RWPE2 (cell line): ENCODE results near the gene USP16.

ENCODE experiments used
- ATAC-seq: fragments of 200-7000 bp; cut with Tn5 transposase; 3 replicates; pipeline ENCODE4 v1.9.1; 2021; ENCODE audit warnings: low read depth
- DNase-seq: peaks from one replicate; pipeline ENCODE4 v3.0.0-alpha.2; 2020; ENCODE audit warnings: low spot score
- H3K27ac ChIP-seq: fragments of 450-650 bp; 2 replicates; pipeline ENCODE4 v1.5.1; 2017; ENCODE audit warnings: mild to moderate bottlenecking; ENCODE audit not compliant: poor library complexity, severe bottlenecking
- H3K27me3 ChIP-seq: fragments of 250-450 bp; sonication (Bioruptor Pico); 2 replicates; pipeline ENCODE4 v1.5.1; 2021; ENCODE audit warnings: mild to moderate bottlenecking, moderate library complexity; ENCODE audit not compliant: insufficient read depth, poor library complexity, severe bottlenecking
- H3K36me3 ChIP-seq: fragments of 250-450 bp; sonication (Bioruptor Pico); 2 replicates; pipeline ENCODE4 v1.5.1; 2020; ENCODE audit warnings: low read depth, mild to moderate bottlenecking, moderate library complexity
- H3K4me1 ChIP-seq: fragments of 250-450 bp; sonication (Bioruptor Pico); 2 replicates; pipeline ENCODE4 v1.5.1; 2021; ENCODE audit warnings: mild to moderate bottlenecking, moderate library complexity; ENCODE audit not compliant: insufficient read depth, poor library complexity, severe bottlenecking
- H3K4me3 ChIP-seq: fragments of 250-450 bp; sonication (Bioruptor Pico); 2 replicates; pipeline ENCODE4 v1.5.1; 2021; ENCODE audit warnings: mild to moderate bottlenecking, moderate library complexity; ENCODE audit not compliant: severe bottlenecking
- H3K9me3 ChIP-seq: fragments of 250-450 bp; sonication (Bioruptor Pico); 2 replicates; pipeline ENCODE4 v1.5.1; 2021; ENCODE audit warnings: mild to moderate bottlenecking, moderate library complexity; ENCODE audit not compliant: severe bottlenecking
- CTCF ChIP-seq: fragments of 450-650 bp; IDR thresholded peaks from one replicate; pipeline ENCODE4 v1.5.1; 2017; ENCODE audit warnings: mild to moderate bottlenecking, moderate library complexity; ENCODE audit not compliant: poor library complexity, severe bottlenecking

Gene USP16

GRCh38 chr21:29053011-29053553 lies 28.6 kb downstream of the USP16 start:
- no peak for DNase-seq
- H3K27ac ChIP-seq, result no peak overlapping the region

GRCh38 chr21:29053656-29054055 lies 29.2 kb downstream of the USP16 start:
- ATAC-seq (peak; percentile 30; the same call in 1 of the 3 replicates), DNase-seq (no peak)
- TF ChIP-seq CTCF, result no peak
- peaks cover 81% of the 10 kb centered on the region for H3K36me3 ChIP-seq
- H3K4me3 ChIP-seq, result no peak overlapping the region
- no peaks in the 10 kb centered on the region for H3K27me3 ChIP-seq
- H3K27ac ChIP-seq, result no peak overlapping the region
- no peaks in the 10 kb centered on the region for H3K9me3 ChIP-seq
- no peaks in the 10 kb centered on the region for H3K4me1 ChIP-seq

More at GRCh38 chr21:29053011-29053553, 28.6 kb downstream of the USP16 start:
- Histone ChIP-seq H3K4me1 (no peaks in the 10 kb centered on the region), H3K9me3 (no peaks in the 10 kb centered on the region), H3K36me3 (peaks cover 81% of the 10 kb centered on the region), H3K27me3 (no peaks in the 10 kb centered on the region), H3K4me3 (no peak overlapping the region)
- TF ChIP-seq CTCF, result no peak
- no peak for ATAC-seq

- peak; percentile 22; the same call in 1 of the 3 replicates for ATAC-seq
- Histone ChIP-seq H3K27ac (no peak overlapping the region), H3K36me3 (peaks cover 81% of the 10 kb centered on the region), H3K27me3 (no peaks in the 10 kb centered on the region), H3K4me3 (no peak overlapping the region), H3K4me1 (no peaks in the 10 kb centered on the region), H3K9me3 (no peaks in the 10 kb centered on the region)
- no peak for TF ChIP-seq CTCF
- DNase-seq, result no peak
These were observed 30.6 kb downstream of the USP16 start for GRCh38 chr21:29055080-29055479.

- TF ChIP-seq CTCF, result no peak
- no peaks in the 10 kb centered on the region for H3K4me1 ChIP-seq
- no peak overlapping the region for H3K27ac ChIP-seq
- H3K4me3 ChIP-seq, result no peak overlapping the region
- H3K9me3 ChIP-seq, result no peaks in the 10 kb centered on the region
- peaks cover 81% of the 10 kb centered on the region for H3K36me3 ChIP-seq
- no peaks in the 10 kb centered on the region for H3K27me3 ChIP-seq
- no peak for ATAC-seq
- DNase-seq, result no peak
These were observed 31.5 kb downstream of the USP16 start for GRCh38 chr21:29056005-29056404.

GRCh38 chr21:29056538-29057050 lies 32.1 kb downstream of the USP16 start:
- peaks cover 87% of the 10 kb centered on the region for H3K36me3 ChIP-seq
- no peak for TF ChIP-seq CTCF
- no peak for ATAC-seq

More at GRCh38 chr21:29056538-29057050, 32.1 kb downstream of the USP16 start:
- Histone ChIP-seq H3K27me3 (no peaks in the 10 kb centered on the region), H3K4me1 (no peaks in the 10 kb centered on the region), H3K9me3 (no peaks in the 10 kb centered on the region), H3K27ac (no peak overlapping the region), H3K4me3 (no peak overlapping the region)
- no peak for DNase-seq
